IMR-90 (cell line): Measurements from ENCODE around the gene HYDIN. TPM values are rescaled to one million over a fixed set of nuclear protein-coding genes. Genes with fewer than 3 reads are reported as not detected.

Source experiments
- ATAC-seq: fragments of 200-7000 bp; cut with Tn5 transposase; 2 replicates; pipeline ENCODE4 v1.9.1; 2020; ENCODE audit warnings: low read depth, mild to moderate bottlenecking, moderate library complexity
- BruUV-seq: library from RNA; stranded (reverse); fragments of 400-500 nt; replicated peaks from 2 replicates; lab custom pipeline; 2021; lab: Mats Ljungman, UMichigan
- CTCF ChIA-PET: fragments of 300-600 bp; formaldehyde crosslinking; extraction: SDS; loops from one replicate; lab custom pipeline; 2021; ENCODE audit warnings: antibody characterized with exemption; lab: Yijun Ruan, JAX
- POLR2A ChIA-PET: fragments of 300-600 bp; sonication (Branson Sonifier 250); formaldehyde crosslinking; loops from one replicate; lab custom pipeline; 2022; ENCODE audit warnings: antibody characterized with exemption; ENCODE audit not compliant: unreplicated experiment; lab: Charles Lee
- DNase-seq: peaks from one replicate; pipeline ENCODE4 v3.0.0; 2013
- H2AFZ ChIP-seq: replicated peaks from 2 replicates; pipeline ENCODE3; 2013; ENCODE audit warnings: low read length, mild to moderate bottlenecking; ENCODE audit not compliant: poor library complexity
- H2AK5ac ChIP-seq: 2 replicates; pipeline ENCODE4 v1.6.1; 2013; ENCODE audit warnings: low read depth, low read length, inconsistent platforms
- H2AK9ac ChIP-seq: replicated peaks from 2 replicates; pipeline ENCODE3; 2013; ENCODE audit warnings: mild to moderate bottlenecking, low read depth, low read length, moderate library complexity; ENCODE audit not compliant: poor library complexity
- H2BK120ac ChIP-seq: 2 replicates; pipeline ENCODE4 v1.6.1; 2013; ENCODE audit warnings: low read depth, low read length, inconsistent platforms
- H2BK15ac ChIP-seq: 3 replicates; pipeline ENCODE4 v1.6.1; 2013; ENCODE audit warnings: low read depth, low read length, inconsistent platforms
- H2BK20ac ChIP-seq: 2 replicates; pipeline ENCODE4 v1.6.1; 2013; ENCODE audit warnings: low read depth, mild to moderate bottlenecking, inconsistent platforms, low read length, moderate library complexity
- H2BK5ac ChIP-seq: 2 replicates; pipeline ENCODE4 v1.6.1; 2013; ENCODE audit warnings: mild to moderate bottlenecking, low read depth, low read length, inconsistent platforms; ENCODE audit not compliant: poor library complexity, severe bottlenecking
- H3K14ac ChIP-seq: replicated peaks from 2 replicates; pipeline ENCODE4 v1.6.1; 2013; ENCODE audit warnings: low read depth, low read length, inconsistent platforms
- H3K18ac ChIP-seq: 2 replicates; pipeline ENCODE4 v1.6.1; 2013; ENCODE audit warnings: low read depth, low read length, control low read depth
- H3K23ac ChIP-seq: 2 replicates; pipeline ENCODE4 v1.6.1; 2013; ENCODE audit warnings: low read depth, low read length, inconsistent platforms
- H3K27ac ChIP-seq: 2 replicates; pipeline ENCODE4 v1.5.1; 2013; ENCODE audit warnings: mild to moderate bottlenecking, control low read depth, low read length; ENCODE audit not compliant: insufficient read depth
- H3K27me3 ChIP-seq: 2 replicates; pipeline ENCODE4 v1.6.1; 2013; ENCODE audit warnings: low read length; ENCODE audit not compliant: control insufficient read depth, insufficient read depth
- H3K36me3 ChIP-seq: 2 replicates; pipeline ENCODE4 v1.6.1; 2013; ENCODE audit warnings: low read length, mixed read lengths; ENCODE audit not compliant: control insufficient read depth, insufficient read depth
- H3K4ac ChIP-seq: 2 replicates; pipeline ENCODE4 v1.6.1; 2013; ENCODE audit warnings: low read depth, low read length, inconsistent platforms
- H3K4me1 ChIP-seq: 2 replicates; pipeline ENCODE4 v1.6.1; 2013; ENCODE audit warnings: low read length, mixed read lengths; ENCODE audit not compliant: control insufficient read depth, insufficient read depth
- H3K4me2 ChIP-seq: 2 replicates; pipeline ENCODE4 v1.6.1; 2013; ENCODE audit warnings: low read depth, mild to moderate bottlenecking, control low read depth, low read length, moderate library complexity
- H3K4me3 ChIP-seq: 2 replicates; pipeline ENCODE4 v1.5.1; 2013; ENCODE audit warnings: low read depth, mild to moderate bottlenecking, control low read depth, low read length, moderate library complexity; ENCODE audit not compliant: insufficient read depth
- H3K56ac ChIP-seq: 2 replicates; pipeline ENCODE4 v1.6.1; 2013; ENCODE audit warnings: low read length, inconsistent platforms; ENCODE audit not compliant: insufficient read depth; ENCODE audit errors: extremely low read depth
- H3K79me1 ChIP-seq, 2 experiments: 2 replicates each; pipeline ENCODE4 v1.6.1; 2013; ENCODE audit warnings: low read length in 2 of 2, inconsistent platforms in 1 of 2, low read depth in 1 of 2
- H3K9ac ChIP-seq: 2 replicates; pipeline ENCODE4 v1.6.1; 2013; ENCODE audit warnings: low read depth, low read length, control low read depth
- H3K9me1 ChIP-seq: 2 replicates; pipeline ENCODE4 v1.6.1; 2013; ENCODE audit warnings: low read length, inconsistent platforms; ENCODE audit not compliant: insufficient read depth
- H3K9me3 ChIP-seq: 2 replicates; pipeline ENCODE4 v1.6.1; 2013; ENCODE audit warnings: low read length; ENCODE audit not compliant: control insufficient read depth, insufficient read depth
- H4K20me1 ChIP-seq: 2 replicates; pipeline ENCODE4 v1.6.1; 2013; ENCODE audit warnings: low read length, inconsistent platforms; ENCODE audit not compliant: insufficient read depth
- H4K5ac ChIP-seq: 2 replicates; pipeline ENCODE4 v1.6.1; 2013; ENCODE audit warnings: mild to moderate bottlenecking, low read depth, low read length, control low read depth
- H4K8ac ChIP-seq, 2 experiments: 2 replicates each; pipeline ENCODE4 v1.6.1; 2013; ENCODE audit warnings: low read depth in 2 of 2, low read length in 2 of 2, control low read depth in 1 of 2, inconsistent platforms in 1 of 2
- H4K91ac ChIP-seq: 2 replicates; pipeline ENCODE4 v1.6.1; 2013; ENCODE audit warnings: low read depth, low read length, inconsistent platforms; ENCODE audit not compliant: insufficient read depth
- CEBPB ChIP-seq: IDR thresholded peaks from 2 replicates; pipeline ENCODE4 v1.6.1; 2012; ENCODE audit warnings: low read depth, low read length, improper control_type of control experiment
- CHD1 ChIP-seq: IDR thresholded peaks from 2 replicates; pipeline ENCODE4 v1.6.1; 2012; ENCODE audit warnings: low read depth, low read length, improper control_type of control experiment
- FOS ChIP-seq: fragments of 150-350 bp; IDR thresholded peaks from 2 replicates; pipeline ENCODE4 v1.6.1; 2016; ENCODE audit warnings: low read depth, low read length
- MAFK ChIP-seq: IDR thresholded peaks from 2 replicates; pipeline ENCODE4 v1.6.1; 2012; ENCODE audit warnings: low read depth, low read length, improper control_type of control experiment
- MAZ ChIP-seq: IDR thresholded peaks from 2 replicates; pipeline ENCODE4 v1.6.1; 2012; ENCODE audit warnings: low read depth, mild to moderate bottlenecking, low read length, improper control_type of control experiment, moderate library complexity, borderline replicate concordance
- MXI1 ChIP-seq: IDR thresholded peaks from 2 replicates; pipeline ENCODE4 v1.6.1; 2012; ENCODE audit warnings: low read depth, mild to moderate bottlenecking, low read length, moderate library complexity, borderline replicate concordance
- NFE2L2 ChIP-seq: fragments of 150-350 bp; IDR thresholded peaks from 2 replicates; pipeline ENCODE4 v1.6.1; 2016; ENCODE audit warnings: low read depth, mild to moderate bottlenecking, low read length
- POLR2A ChIP-seq: IDR thresholded peaks from 2 replicates; pipeline ENCODE4 v1.6.1; 2012; ENCODE audit warnings: mild to moderate bottlenecking, low read depth, low read length
- RCOR1 ChIP-seq: IDR thresholded peaks from 2 replicates; pipeline ENCODE4 v1.6.1; 2012; ENCODE audit warnings: mild to moderate bottlenecking, low read length, improper control_type of control experiment; ENCODE audit not compliant: insufficient replicate concordance
- RFX5 ChIP-seq: IDR thresholded peaks from 2 replicates; pipeline ENCODE4 v1.8.0; 2012; ENCODE audit warnings: low read depth, mild to moderate bottlenecking, low read length, moderate library complexity
- WGBS, 2 experiments: methylation state at CpG; one replicate each; pipeline versions ENCODE4 v1.1.5 to v1.1.7; 2013; ENCODE audit warnings: missing lambda C conversion rate in 2 of 2; ENCODE audit not compliant: insufficient read length in 1 of 2; ENCODE audit errors: extremely low coverage in 2 of 2; 5-methylcytosine and 5-hydroxymethylcytosine counted together
- dilution Hi-C: fragments of 300-500 bp; cut with HindIII; formaldehyde crosslinking; loops from one replicate; pipeline ENCODE4 v1.14.3; 2018; ENCODE audit warnings: low sequenced_read_pairs; ENCODE audit not compliant: unreplicated experiment
- in situ Hi-C: fragments of 300-500 bp; cut with MboI; formaldehyde crosslinking; loops from 3 replicates; pipeline ENCODE4 v1.14.3; 2019; ENCODE audit warnings: low sequenced_read_pairs, inconsistent platforms, mixed read lengths
- intact Hi-C: fragments of 100-400 bp; cut with micrococcal nuclease; formaldehyde crosslinking; loops from 2 replicates; pipeline ENCODE4 v1.10.0; 2022
- polyA plus RNA-seq, 3 experiments: library from polyadenylated mRNA; depleted of rRNA; stranded (reverse); fragments of >200 nt; gene quantifications; 2 replicates each; pipeline ENCODE4 v1.2.3, GENCODE V29; 2012; ENCODE audit warnings: low replicate concordance in 1 of 3
- total RNA-seq: library from RNA; depleted of rRNA; stranded (reverse); fragments of >200 nt; gene quantifications from 2 replicates; pipeline ENCODE4 v1.2.3, GENCODE V29; 2012
- TF ChIP-seq, protein P1 (sequence below): fragments of 150-350 bp; IDR thresholded peaks from 2 replicates; pipeline ENCODE4 v1.6.1; 2016; ENCODE audit warnings: low read depth, mild to moderate bottlenecking, low read length, moderate library complexity, borderline replicate concordance

HYDIN gene
- total and polyA plus RNA-seq, 2 of the 4 experiments (the other 2 are of a cell fraction) = 0.18 to 0.27 TPM

DNA sequence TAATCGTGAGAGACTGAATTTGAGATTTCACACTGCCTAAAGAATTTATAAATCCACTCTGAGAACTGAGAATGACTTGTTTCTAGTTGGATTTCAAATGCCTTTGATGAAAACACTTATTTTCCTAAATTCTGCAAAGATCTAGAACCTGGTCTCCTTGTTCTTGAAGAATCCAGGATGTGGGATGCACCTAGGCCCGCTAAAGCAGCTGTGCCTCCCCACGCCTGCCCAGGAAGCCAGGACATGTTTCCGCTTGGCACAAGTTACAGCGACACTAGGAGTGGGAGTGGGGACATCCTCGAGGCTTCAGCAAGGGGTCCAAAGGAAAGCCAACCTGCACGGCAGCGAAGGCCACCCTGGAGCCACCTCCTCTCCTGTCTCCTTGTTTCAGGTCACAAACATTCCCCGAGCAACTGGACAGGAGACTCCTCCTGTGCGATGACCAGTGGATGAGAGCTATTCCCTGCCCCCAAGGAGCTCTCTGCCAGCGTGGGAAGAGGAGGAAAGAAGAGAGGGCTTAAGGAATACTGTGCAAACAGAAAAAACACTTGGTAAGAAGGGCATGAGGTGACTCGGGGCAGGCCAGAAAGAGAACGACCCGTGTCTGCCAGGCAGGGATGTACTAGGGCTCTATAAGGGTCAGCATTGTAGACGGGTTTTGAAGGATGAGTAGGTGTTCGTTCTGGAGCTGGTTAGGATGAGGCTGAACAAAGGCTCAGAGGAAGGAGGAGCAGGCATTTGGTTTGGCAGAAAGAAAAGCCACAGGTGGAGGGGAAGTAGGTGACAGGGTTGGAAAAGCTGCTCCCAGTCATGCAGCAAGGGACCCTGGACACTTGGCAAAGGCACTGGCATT, 440.7 kb downstream of the HYDIN start:
- 89% methylated on average over 8 of the region's 16 CpGs; no CpG with 5 or more reads in 1 of the 2 experiments for WGBS, 2 experiments
- peaks cover 39% of the 10 kb centered on the region for H4K20me1 ChIP-seq

More for the DNA sequence above, 440.7 kb downstream of the HYDIN start:
- Histone ChIP-seq H2AK5ac (no peak overlapping the region), H2BK120ac (no peak overlapping the region), H2BK20ac (no peak overlapping the region), H4K8ac (no peak overlapping the region), H3K9me3 (no peaks in the 10 kb centered on the region), H4K5ac (no peak overlapping the region), H2BK15ac (no peak overlapping the region), H2AK9ac (peak overlapping the region; percentile 10), H4K91ac (no peak overlapping the region), H3K18ac (no peak overlapping the region), H3K27me3 (no peaks in the 10 kb centered on the region), H3K56ac (no peak overlapping the region), H3K4ac (no peak overlapping the region), H3K79me1 (peaks cover 46 to 73% of the 10 kb centered on the region in 2 experiments), H3K14ac (no peak overlapping the region), H3K23ac (no peak overlapping the region), H3K9ac (no peak overlapping the region), H3K36me3 (peaks cover 16% of the 10 kb centered on the region; the same call in 1 of the 2 replicates), H2AFZ (no peak overlapping the region), H3K4me2 (no peak overlapping the region), H3K27ac (no peak overlapping the region), H3K4me3 (no peak overlapping the region), H3K4me1 (no peaks in the 10 kb centered on the region; the same call in 1 of the 2 replicates), H2BK5ac (no peak overlapping the region), H3K9me1 (peaks cover 7% of the 10 kb centered on the region; the same call in 1 of the 2 replicates)
- TF ChIP-seq CHD1 (no peak), POLR2A (no peak), RFX5 (no peak), CEBPB (no peak), MAFK (no peak), RCOR1 (no peak), NFE2L2 (no peak), FOS (no peak), MXI1 (no peak), MAZ (no peak)
- TF ChIP-seq, protein P1, sequence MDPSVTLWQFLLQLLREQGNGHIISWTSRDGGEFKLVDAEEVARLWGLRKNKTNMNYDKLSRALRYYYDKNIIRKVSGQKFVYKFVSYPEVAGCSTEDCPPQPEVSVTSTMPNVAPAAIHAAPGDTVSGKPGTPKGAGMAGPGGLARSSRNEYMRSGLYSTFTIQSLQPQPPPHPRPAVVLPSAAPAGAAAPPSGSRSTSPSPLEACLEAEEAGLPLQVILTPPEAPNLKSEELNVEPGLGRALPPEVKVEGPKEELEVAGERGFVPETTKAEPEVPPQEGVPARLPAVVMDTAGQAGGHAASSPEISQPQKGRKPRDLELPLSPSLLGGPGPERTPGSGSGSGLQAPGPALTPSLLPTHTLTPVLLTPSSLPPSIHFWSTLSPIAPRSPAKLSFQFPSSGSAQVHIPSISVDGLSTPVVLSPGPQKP = no peak
- dilution Hi-C loops = no loop called here
- POLR2A ChIA-PET = no interaction called here
- DNase-seq (no peak), ATAC-seq (no peak)
- in situ Hi-C loops = loop anchor here (10.0 to 25.0 kb wide), 3 partner anchors 497 to 697 kb away; partner anchors contain the start of genes CALB2, CMTR2 and ZNF19
- no TSS peak for BruUV-seq
- CTCF ChIA-PET = no interaction called here
- intact Hi-C loops = no loop called here
